HG03095 (cell line): ENCODE measurements around the gene PDE9A.

Source experiments
- ATAC-seq: cut with Tn5 transposase; IDR thresholded peaks from one replicate; pipeline ENCODE4 v1.9.1; 2021; ENCODE audit warnings: moderate library complexity; ENCODE audit not compliant: unreplicated experiment

Gene PDE9A

DNA sequence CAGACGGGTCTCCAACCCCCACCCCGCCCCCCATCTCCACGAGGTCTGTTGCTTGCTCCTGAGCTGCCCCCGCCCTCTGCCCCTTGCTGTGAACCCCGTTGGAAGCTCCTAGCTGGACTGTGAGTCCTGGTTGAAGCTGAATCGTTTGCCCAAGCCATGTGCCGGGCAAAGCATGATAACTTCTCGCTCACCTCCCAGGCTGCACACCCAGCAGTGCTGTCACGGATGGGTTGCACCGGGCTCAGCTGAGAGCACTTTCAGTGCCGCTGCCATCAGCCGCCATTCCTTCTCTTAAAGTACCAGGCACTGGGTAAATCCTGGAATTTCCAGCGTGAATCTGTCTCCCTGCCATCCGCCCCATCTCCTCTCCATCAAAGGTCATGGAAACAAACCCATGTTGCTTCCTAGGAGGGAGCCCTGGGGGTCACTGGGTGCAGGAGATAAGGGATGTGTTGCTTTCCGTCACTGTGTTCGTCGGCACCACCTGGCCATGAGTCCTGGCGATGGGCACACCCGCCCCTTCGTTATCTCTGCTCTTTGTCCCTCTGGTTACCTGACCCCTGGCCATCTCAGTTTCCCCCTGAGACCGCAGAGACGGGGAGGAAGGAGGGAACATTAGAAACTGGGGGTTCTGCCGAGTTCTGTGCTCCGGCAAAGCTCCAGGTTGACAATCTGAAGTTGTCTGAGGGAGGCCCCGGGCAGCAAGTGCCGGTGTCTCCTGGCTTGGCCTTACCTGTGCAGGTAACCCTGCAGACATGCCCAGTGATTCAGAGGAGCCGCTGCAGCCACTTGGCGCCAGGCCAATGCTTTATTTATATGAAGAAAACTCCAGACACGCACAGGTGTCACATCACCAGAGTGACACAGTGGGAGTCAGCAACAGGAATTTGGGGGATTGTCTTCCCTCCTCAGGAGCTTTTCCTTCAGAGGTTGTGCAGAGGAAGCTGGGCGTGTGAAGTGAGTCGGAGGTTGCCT, 2.7 kb downstream of the PDE9A start:
- no peak for ATAC-seq

DNA sequence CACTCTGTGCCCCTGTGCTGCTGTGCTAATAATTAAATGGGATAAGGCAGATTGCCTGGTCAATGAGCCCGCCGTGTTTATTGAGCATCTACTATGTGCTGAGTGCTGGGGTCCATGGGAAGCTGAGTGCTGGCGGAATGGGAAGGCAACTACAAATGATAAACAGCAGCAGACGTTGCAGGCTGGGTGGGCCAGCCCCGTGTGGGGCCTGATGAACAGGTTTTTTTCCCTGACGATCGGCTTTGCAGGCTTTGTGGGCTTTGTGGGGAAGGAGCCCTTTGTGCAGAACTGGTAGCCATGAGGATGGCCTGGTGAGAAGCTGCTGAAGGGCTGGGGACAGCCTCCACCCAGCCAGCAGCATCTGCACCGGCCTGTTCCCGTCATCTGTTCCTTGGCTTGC, 3.5 kb downstream of the PDE9A start:
- no peak for ATAC-seq

DNA sequence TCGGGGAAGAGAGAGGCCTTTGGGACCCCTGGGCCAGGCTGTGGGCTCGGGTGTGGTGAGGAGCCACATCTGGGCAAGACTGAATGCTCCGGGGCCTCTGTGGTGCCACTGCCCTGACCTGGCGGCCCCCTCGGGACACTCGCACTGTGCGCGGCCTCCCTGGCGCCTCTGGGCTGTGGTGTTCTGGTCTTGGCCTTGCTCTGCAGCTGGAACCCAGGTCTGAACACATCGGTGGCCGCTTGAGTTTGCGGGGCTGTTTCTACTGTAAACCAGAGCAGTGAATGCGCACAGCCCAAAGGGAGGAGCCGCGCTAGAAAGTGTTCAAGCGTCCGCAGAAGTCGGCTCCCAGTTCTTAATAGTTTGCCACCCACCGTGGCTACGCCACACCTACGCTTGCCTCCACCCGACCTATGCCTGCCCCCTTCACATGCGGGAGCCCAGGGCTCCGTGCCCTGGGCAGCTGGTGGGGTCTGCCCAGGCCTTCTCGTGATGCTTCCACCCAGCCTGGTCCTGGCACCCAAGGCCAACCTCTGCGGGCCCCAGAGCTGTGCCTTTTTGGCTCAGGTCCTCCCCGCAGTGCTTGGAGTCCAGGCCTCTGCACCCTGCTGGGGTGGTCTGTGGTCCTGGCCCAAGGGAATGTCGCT, 4.4 kb downstream of the PDE9A start:
- ATAC-seq, result no peak

DNA sequence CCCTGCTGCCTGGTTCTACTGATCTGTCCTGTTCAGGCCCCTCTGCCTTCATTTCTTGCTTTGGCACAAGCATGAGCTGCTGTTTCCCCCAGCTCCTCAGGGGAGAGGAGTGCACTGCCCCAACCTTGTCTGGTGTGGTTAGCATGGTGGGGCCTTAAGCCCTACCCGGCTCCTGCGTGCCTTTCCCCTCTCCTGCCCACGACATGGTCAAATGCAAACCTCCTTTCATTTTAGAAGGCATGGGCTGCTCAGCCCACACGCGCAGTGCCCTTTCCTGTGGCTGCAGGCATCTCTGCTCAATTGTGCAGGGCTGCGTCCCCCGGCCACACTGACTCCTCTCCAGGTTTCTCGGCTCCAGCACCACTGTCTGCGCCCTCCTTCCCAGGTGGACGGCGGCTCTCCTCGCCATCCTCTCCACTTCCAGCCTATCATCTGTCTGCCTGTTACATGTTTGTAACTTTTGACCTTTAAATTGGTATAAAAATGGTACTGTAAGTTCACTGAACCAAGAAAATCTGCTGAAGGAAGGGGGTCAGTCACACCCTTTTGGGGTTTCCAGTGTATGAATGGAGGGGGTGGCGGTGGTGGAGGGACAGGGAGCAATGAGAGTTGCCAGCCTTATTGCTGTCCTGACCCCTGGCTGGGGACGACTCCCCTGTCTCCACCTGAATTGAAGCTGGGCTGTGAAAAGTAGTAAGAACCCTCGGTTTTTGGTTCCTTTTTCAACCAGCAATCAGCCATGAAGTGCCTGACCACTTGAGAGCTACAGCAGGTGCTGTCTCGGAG, 5.1 kb downstream of the PDE9A start:
- ATAC-seq, result no peak

DNA sequence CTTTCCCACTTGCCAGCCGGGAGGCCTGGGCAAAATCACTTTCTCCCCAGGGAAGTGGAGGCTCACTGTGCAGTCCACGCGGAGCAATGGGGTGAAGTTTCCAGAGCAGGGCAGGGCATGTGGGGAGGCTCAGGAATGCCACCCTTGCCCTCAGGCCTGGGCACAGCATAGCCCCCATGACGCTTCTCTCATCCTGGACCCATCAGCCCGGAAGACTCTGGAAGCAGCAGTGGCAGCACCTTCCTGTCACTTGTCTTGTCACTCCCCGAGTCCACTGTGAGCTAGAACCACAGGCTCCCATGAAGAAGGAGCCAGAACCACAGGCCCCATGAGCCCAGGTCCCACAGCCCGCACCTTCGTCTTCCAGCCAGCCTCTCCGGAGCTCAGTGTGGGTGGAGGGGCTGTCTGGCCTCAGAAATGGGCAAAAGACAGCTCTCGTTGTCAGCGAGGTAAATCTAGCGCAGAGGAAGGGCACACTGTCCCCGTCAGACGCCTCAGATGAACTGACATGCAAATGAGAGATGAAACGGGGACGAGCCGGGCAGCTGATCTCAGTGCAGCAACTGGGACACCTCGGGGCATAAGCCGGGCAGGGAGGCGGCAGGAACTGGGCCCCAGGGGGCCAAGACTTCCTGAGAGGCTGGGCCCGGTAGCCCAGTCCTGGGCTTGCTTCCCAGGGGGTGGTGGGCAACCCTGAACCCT, 6.1 kb downstream of the PDE9A start:
- no peak for ATAC-seq

GRCh38 chr21:42660118-42660470, 6.7 kb downstream of the PDE9A start:
- ATAC-seq, result no peak

DNA sequence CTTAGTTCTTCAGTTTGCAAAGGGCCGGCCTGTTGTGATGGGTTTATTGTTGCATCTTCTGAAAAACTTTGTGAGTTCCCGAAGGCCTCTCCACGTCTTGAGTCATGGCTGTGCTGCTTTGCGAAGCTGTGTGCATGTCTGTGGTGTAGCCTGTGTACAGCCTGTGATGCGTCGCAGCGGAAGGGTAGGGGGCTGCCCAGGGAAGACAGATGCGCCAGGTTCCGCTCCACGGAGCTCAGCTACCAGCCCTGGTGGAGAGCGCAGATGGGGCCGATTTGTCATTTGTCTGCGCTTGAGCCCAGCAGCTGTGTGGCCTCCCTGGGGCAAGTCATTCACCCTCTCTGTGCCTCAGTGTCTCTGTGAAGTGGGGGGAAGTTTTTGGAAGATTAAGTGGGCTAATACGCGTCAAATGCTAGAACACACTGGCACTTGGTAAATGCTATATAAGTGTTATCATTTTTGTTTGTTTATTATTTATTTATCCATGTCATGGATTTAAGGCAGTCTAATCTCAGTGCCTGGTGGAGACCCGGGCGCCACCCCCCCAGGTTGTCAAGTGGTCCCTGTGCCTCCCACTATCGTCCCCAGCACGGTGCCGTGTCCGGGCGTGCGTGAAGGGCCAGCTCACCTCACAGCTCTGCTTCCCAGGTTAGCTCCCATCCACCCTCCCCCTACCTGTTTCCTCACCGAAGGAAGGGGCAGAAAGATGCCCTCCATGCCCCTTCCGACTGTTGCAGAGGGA, 8.4 kb downstream of the PDE9A start:
- no peak for ATAC-seq

GRCh38 chr21:42662430-42663199, 9.2 kb downstream of the PDE9A start:
- ATAC-seq, result no peak

DNA sequence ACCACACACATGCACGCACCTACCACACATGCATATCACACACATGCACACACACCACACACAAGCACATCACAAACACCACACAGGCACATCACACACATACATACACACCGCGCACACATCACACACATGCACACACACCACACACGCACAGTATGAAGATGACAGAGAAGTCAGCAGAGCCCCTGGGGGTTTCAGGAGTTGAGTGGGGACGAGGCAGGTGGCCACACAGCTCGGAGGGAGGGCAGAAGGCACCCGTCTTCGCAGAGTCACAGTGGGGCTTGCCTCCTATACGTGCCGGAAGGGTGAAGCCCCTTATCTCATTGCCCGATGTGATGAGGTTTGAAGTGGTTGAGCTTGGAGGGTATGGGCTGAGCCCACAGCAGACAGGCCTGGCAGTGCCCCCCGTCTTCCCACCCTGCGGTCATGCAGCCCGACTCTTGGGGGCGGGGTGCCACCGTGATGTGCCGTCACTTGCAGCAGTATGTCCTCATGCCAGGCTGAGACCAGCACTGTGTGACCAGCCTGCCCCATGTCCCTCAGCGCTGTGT, 9.9 kb downstream of the PDE9A start:
- no peak for ATAC-seq

GRCh38 chr21:42663860-42664535, 10.6 kb downstream of the PDE9A start:
- no peak for ATAC-seq

- ATAC-seq, result no peak
Measured at GRCh38 chr21:42664614-42665013, 11.2 kb downstream of the PDE9A start.

DNA sequence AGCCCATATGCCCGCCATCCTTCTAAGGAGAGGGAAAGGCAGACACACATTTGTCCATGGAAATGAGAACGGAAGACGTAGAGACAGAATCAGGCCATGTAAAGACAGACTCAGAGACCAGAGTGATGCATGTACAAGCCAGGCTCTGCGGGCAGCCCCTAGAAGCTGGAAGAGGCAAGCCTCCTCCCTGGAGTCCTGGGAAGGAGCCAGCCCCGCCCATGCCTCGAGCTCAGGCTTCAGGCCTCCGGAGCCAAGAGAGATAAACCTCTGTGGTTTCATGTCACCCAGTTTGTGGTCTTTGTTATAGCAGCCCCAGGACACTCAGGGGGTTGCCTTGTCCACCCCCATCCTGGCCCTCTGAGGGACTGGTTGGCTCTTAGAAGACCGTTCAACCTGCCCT, 11.6 kb downstream of the PDE9A start:
- ATAC-seq, result no peak

GRCh38 chr21:42665484-42665883, 12.1 kb downstream of the PDE9A start:
- ATAC-seq, result no peak

DNA sequence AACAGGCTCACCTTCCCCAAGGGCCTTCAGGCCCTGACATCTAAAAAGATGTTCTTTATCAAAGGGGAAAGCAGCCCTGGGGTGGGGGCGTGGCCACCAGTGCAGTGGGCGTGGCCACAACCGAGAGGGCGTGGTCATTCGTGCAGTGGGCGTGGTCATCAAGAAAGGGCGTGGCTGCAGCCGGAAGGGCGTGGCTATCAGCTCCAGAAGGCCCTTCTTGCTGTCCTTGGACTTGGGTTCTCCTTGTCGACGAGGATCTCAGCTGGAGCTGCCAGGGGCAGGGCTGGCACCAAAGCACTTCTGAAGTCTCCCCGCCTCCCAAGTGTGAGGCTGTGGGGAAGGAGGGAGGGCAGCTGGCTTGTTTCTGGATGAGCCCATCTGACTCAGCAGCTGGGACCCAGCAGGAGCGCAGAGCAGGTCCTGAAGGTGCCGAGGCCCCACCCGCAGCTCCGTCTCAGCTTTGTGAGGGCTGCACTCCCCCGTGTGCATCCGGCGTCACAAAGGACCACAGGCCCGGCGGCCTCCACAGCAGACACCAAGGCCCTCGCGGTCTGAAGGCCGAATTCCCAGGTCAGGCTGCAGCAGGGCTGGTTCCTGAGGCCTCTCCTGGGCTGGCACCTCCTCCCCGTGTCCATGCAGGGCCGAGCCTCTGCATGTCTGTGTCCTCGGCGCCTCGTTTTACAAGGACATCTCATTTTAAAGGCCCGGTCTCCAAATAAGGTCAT, 12.8 kb downstream of the PDE9A start:
- ATAC-seq, result no peak

DNA sequence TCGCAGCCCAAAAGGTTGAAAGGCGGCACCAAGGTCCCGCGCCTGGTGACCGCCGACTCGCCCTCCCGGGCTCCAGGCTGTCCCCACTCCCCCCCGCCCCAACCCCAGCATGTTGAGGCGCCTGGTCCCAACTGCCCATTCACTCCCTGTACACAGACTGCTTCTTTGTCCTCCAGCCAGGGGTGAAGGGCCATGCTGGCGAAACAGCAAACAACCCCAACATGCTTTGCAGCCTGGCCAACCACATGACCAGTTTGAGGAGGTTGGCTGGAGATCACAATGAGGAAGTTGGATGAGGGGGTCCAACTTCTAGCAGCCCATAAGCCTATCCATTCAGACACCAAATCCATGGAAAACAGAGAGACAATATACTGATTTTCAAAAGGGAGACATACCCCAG, 13.5 kb downstream of the PDE9A start:
- no peak for ATAC-seq

GRCh38 chr21:42668298-42668992, 15.0 kb downstream of the PDE9A start:
- no peak for ATAC-seq

GRCh38 chr21:42669041-42669440, 15.6 kb downstream of the PDE9A start:
- ATAC-seq, result no peak
